ENCODE measurements around the gene TTC28.

The TTC28 gene

GRCh38 chr22:28548406-28548805 lies 131.2 kb downstream of the TTC28 start:
- H3K4me3 ChIP-seq (ENCODE audit: low read length, poor library complexity, severe bottlenecking) = no peak overlapping the region
- no peaks in the 10 kb centered on the region for H3K36me3 ChIP-seq (ENCODE audit: insufficient read depth, low read length)
- H3K9ac ChIP-seq (ENCODE audit: low read depth, low read length, poor library complexity, severe bottlenecking) = no peak overlapping the region
- H2AFZ ChIP-seq (ENCODE audit: low read length) = peak overlapping the region; percentile 57; the same call in 1 of the 2 replicates
- peaks cover 5% of the 10 kb centered on the region; the same call in 1 of the 2 replicates for H3F3A ChIP-seq (ENCODE audit: low read depth)
- H3K27me3 ChIP-seq (ENCODE audit: insufficient read depth, low read length, poor library complexity, severe bottlenecking) = no peaks in the 10 kb centered on the region
- H3K79me2 ChIP-seq (ENCODE audit: insufficient read depth, low read length) = no peaks in the 10 kb centered on the region
- H4K20me1 ChIP-seq (ENCODE audit: insufficient read depth, low read length, poor library complexity, severe bottlenecking) = no peaks in the 10 kb centered on the region
- no peaks in the 10 kb centered on the region for H3K9me3 ChIP-seq (ENCODE audit: insufficient read depth, low read depth, low read length)
- TF ChIP-seq EZH2phosphoT487 (IDR thresholded peaks at IDR 0.05; ENCODE audit: borderline replicate concordance) (no peak), CTCF (conservative IDR thresholded peaks at IDR 0.05; ENCODE audit: low read length) (no peak)
- no peaks in the 10 kb centered on the region for H3K9me2 ChIP-seq (replicated peaks; ENCODE audit: low read depth, low read length)
- peaks cover 18% of the 10 kb centered on the region for H3K4me1 ChIP-seq (ENCODE audit: insufficient read depth, low read length, poor library complexity, severe bottlenecking)
- no peak overlapping the region for H3K4me2 ChIP-seq (ENCODE audit: low read depth, low read length, poor library complexity, severe bottlenecking)

GRCh38 chr22:28547132-28547842 lies 132.4 kb downstream of the TTC28 start:
- Histone ChIP-seq H3K4me2 (ENCODE audit: low read depth, low read length, poor library complexity, severe bottlenecking) (no peak overlapping the region), H3K9me3 (ENCODE audit: insufficient read depth, low read depth, low read length) (no peaks in the 10 kb centered on the region; the same call in 1 of the 2 replicates), H2AFZ (ENCODE audit: low read length) (no peak overlapping the region), H3K9ac (ENCODE audit: low read depth, low read length, poor library complexity, severe bottlenecking) (no peak overlapping the region), H3K4me1 (ENCODE audit: insufficient read depth, low read length, poor library complexity, severe bottlenecking) (peaks cover 18% of the 10 kb centered on the region), H3K4me3 (ENCODE audit: low read length, poor library complexity, severe bottlenecking) (no peak overlapping the region), H3F3A (ENCODE audit: low read depth) (peaks cover 5% of the 10 kb centered on the region; the same call in 1 of the 2 replicates), H3K79me2 (ENCODE audit: insufficient read depth, low read length) (no peaks in the 10 kb centered on the region), H3K27me3 (ENCODE audit: insufficient read depth, low read length, poor library complexity, severe bottlenecking) (no peaks in the 10 kb centered on the region), H3K36me3 (ENCODE audit: insufficient read depth, low read length) (no peaks in the 10 kb centered on the region), H4K20me1 (ENCODE audit: insufficient read depth, low read length, poor library complexity, severe bottlenecking) (no peaks in the 10 kb centered on the region), H3K9me2 (replicated peaks; ENCODE audit: low read depth, low read length) (no peaks in the 10 kb centered on the region)
- no peak for TF ChIP-seq EZH2phosphoT487 (IDR thresholded peaks at IDR 0.05; ENCODE audit: borderline replicate concordance)
- TF ChIP-seq CTCF (conservative IDR thresholded peaks at IDR 0.05; ENCODE audit: low read length) = no peak

DNA sequence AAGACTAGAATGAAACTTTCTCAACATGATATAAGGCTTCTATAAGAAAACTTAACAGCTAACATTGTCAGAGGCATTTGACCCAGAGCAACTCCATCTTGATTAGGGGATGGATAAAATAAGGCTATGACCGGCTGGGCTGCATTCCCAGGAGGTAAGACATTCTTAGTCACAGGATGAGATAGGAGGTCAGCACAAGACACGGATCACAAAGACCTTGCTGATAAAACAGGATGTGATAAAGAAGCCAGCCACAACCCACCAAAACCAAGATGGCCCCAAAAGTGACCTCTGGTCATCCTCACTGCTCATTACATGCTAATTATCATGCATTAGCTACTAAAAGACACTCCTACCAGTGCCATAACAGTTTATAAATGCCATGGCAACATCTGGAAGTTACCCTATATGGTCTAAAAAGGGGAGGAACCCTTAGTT lies 135.2 kb downstream of the TTC28 start:
- no peak overlapping the region for H2AFZ ChIP-seq (ENCODE audit: low read length)
- no peaks in the 10 kb centered on the region for H3K27me3 ChIP-seq (ENCODE audit: insufficient read depth, low read length, poor library complexity, severe bottlenecking)
- H3K9ac ChIP-seq (ENCODE audit: low read depth, low read length, poor library complexity, severe bottlenecking) = no peak overlapping the region
- no peaks in the 10 kb centered on the region; the same call in 1 of the 2 replicates for H3K9me3 ChIP-seq (ENCODE audit: insufficient read depth, low read depth, low read length)
- no peaks in the 10 kb centered on the region for H3K9me2 ChIP-seq (replicated peaks; ENCODE audit: low read depth, low read length)
- H4K20me1 ChIP-seq (ENCODE audit: insufficient read depth, low read length, poor library complexity, severe bottlenecking) = no peaks in the 10 kb centered on the region
- peaks cover 18% of the 10 kb centered on the region for H3K4me1 ChIP-seq (ENCODE audit: insufficient read depth, low read length, poor library complexity, severe bottlenecking)
- H3F3A ChIP-seq (ENCODE audit: low read depth) = no peaks in the 10 kb centered on the region
- TF ChIP-seq CTCF (conservative IDR thresholded peaks at IDR 0.05; ENCODE audit: low read length) (no peak), EZH2phosphoT487 (IDR thresholded peaks at IDR 0.05; ENCODE audit: borderline replicate concordance) (no peak)
- H3K4me3 ChIP-seq (ENCODE audit: low read length, poor library complexity, severe bottlenecking) = no peak overlapping the region
- H3K79me2 ChIP-seq (ENCODE audit: insufficient read depth, low read length) = no peaks in the 10 kb centered on the region
- H3K4me2 ChIP-seq (ENCODE audit: low read depth, low read length, poor library complexity, severe bottlenecking) = no peak overlapping the region
- H3K36me3 ChIP-seq (ENCODE audit: insufficient read depth, low read length) = no peaks in the 10 kb centered on the region

All from Loucy (cell line).